HG03139 (cell line): ENCODE results near the gene WDR1.

ENCODE experiments used
- ATAC-seq: cut with Tn5 transposase; IDR thresholded peaks from one replicate; pipeline ENCODE4 v1.9.1; 2021; ENCODE audit not compliant: unreplicated experiment

Gene WDR1

DNA sequence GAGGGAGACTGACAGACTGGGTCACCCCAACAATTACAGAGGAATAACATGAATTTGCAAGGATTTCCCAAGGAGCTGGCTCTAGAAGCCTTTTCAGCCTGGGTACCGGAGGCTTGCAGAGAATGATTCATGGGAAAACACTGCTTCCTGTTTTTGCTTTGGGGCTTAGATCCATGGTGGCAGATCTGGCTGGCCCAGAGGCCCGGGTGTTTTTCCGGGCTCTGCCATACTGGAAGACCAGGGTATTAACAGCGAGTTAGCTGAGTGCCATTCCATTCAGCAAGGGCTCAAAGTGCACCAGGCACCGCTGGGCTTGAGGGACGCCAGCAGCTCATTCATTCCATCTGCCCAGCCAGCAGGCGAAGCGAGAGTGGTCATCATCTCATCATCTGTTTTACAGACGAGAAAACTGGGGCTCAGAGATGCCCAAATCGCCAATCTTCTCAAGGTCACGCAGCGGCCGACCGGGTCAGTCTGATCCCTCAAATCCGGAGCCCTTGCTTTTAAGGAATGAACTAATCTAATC lies 1.3 kb downstream of the WDR1 start:
- ATAC-seq: no peak

GRCh38 chr4:10114607-10115006 lies 2.0 kb downstream of the WDR1 start:
- ATAC-seq: no peak

DNA sequence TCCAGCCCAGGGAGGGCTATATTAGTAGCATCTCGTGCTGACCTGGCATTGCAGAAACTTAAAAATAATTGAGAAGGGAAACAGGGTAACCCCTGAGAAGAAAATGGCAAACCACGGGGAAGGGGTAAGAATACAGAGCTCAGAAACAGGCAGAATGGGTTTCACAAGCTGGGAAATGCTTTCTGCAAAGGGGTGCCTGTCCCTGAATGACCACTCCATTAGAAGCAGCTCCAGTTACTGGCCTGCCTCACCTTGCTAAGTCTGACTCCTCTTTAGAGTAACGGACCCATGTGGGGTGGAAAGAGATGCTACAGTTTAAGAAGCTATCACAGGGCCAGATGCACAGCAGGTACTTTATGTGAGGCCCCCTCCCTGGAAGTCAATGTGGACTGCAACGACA lies 2.5 kb downstream of the WDR1 start:
- no peak for ATAC-seq

DNA sequence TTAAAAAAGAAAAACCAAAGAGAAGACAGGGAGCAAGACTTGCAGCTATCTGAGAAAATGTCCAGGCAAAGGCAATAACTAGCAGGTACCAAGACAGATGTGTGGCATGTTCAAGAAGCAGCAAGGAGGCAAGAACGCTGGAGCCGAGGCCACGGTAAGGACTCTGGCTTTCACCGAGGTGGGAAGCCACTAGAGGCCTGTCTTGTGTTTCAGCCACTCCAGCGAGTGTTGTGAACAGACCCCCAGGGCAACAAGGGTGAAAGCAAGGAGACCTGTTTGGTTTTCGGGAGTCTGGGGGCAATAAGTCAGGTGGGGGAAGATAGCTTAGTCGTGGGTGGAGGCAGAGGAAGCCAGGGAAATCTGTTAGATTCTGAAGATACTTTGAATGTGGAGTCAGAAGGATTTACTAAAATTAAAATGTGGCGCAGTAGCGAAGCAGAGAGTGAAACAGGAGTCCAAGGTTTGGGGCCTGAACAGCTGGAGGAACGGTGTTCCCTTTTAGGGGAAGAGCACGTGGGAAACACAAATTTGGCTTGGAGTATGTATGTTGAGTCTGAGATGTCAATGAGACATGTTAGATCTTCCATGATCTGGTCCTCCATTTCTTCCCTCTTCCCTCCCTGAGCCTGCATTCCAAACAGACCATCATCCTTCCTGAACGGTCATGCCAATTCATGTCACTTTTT lies 3.1 kb downstream of the WDR1 start:
- no peak for ATAC-seq

- ATAC-seq: no peak
These were observed 3.8 kb downstream of the WDR1 start for GRCh38 chr4:10112658-10113284.

DNA sequence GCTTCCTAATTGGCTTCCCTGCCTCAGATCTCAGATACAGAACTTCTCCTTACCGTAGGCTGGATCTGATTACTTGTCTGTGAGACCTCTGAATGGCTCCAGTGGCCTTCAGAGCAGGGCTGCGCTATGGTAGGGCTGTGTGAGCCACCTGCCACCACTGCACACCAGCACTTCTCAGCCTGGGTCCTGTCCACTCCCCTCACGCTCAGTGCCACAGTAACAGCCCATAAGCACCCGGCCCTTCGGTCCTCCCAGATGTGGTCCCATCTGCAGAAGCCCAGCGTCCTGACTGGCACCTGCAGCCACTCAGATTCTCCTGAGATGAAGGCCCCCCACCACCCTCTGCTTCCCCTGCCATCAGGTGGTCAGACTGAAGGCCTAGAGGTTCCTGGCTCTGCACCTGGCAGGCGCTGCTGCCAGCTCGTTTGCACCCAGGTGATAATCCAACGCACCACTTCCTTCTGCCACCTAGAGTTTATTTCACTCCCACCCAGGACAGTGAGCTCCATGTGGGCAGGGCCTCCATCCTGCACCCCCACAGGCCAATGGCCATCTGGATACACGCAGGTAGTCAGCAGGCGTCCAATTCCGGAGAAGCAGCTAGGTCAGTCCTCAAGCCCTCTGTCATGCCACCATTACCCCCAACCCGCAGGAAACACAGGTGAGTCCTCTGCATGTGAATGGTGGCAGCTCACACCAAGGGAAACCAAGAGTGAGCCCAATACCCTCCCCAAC lies 5.4 kb downstream of the WDR1 start:
- no peak for ATAC-seq

DNA sequence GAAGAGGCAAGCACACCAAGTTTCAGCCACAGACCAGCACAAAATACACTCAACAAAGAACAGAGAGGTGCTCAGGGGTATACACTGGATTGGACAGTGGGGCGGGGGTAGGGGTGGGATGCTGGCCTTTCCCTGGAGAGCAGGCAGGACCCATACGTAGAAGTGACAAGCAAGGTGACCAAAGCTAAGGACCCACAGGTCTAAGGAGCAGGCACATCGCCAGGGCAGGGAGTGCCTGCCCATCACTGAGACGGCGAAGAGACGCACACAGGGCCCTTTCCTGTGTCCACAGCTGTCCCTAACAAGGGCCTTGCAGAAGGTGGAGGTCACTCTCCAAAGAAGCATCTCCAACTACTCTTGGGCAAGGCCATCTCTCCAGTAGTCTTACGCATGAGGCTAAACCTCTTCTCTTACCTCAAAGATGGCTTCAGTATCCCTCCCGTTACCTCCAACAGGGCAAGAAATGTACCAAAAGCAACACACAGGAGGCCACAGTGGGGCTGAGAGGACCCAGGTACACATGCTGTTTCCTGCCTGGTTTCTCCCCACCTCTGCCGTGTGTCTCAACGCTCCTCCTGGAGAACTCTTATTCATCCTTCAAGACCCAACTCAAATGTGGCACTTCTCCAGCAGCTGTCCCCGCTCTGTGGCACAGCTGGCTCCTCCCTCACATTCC lies 6.5 kb downstream of the WDR1 start:
- no peak for ATAC-seq

DNA sequence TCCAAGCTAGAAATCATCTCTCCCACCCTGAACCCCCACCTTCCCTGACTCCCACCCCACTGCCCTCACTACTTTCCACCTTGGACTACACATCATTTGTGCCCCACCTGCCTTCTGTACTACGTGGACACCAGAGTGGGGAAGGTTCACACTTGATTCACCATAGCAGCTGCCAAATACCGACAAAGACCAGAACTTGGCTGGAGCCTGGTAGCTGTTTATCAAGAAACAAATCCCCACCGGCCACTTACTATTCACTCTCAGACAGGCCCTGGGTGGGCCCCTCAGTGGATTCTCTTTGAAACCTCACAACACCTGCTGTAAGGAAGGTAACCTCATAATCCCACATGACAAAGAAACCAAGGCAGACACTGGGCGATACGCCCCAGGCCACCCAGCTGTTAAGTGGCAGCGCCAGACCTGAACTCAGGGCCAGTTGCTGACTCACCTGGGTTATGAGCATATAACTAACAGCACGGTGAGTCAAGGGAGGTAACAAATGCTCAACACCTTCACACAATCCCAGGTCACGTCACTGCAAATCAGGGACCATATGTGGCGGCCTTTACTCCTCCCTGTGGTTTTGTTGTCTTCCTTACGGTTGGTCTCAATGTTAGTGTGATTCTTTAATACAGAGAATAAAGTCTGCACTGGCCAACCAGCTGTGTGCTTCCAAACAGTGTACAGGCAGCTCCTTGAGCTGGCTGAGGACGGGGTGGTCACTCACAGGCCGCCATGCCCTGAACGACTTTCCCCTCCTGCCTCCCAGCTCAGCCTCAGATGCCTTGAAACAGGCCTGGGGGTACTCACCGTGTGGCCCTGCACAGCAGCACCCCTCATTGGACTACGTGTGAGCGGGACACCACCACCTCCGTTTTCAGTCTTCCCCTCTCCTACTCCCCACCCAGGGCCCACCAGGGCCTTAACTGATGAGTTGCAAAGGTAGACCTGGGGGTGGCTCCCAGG lies 7.5 kb downstream of the WDR1 start:
- no peak for ATAC-seq

DNA sequence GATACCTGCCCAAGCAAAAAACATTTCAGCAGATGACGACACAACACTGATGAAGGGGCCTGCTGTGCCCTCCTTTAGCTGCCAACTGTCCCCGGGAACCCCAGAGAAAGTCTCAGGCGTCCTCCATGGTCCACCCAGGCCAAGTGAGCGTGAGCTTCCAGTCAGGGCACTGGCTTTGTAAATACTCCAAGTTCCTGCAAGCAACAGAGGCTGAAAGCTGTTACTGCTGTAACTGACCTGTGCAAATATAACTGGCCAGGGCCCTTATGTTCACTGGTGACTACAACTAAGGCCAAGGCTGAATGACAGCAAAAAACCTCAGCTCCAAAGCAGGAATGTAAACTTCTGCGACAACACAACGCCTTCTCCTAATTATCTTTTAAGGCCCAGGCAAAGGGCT lies 8.2 kb downstream of the WDR1 start:
- no peak for ATAC-seq

DNA sequence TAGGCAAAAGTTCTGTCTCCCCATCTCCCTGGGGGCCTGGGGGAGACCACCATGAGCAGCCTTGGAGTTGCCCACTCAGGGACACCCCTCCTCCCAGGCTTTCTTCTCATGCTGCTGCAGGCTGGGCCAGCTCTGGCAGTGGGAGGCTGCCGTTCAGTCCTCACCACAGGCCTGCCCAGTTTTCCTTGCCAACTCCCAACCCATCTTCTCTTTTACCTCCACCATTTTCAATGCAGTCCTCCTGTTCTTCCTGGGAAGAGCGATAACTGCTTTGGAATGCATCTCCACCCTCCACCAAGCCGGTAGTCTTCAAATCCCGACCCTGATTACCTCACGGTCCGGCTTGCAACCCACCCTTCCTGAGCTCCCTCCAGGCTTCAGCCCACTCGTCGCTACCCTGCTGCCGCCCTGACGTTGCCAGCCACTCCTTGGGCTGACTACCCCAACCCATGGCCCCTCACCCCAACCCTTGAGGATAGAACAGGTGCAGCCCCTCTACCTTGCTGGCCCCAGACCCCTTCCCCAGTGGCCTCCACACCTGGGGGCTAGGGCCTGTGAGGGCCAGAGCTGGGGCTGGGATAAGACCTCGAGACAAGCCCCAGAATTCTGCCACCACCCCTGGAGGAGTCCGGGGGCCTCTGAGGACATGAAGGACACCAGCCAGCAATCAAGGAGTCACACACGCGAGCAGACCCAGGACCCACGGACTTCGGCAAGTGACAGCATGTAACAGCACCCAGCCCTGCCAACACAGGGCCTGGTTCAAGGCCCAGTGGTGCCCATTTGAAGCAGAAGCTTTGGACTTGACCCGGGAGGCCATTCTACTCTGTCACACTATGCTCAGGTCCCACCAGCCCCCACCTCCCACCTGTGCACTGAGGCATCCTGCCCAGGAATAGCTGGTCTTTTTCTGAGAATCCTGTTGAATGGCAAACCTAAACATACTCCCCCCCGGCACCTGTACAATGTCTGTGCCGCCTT lies 9.2 kb downstream of the WDR1 start:
- ATAC-seq: no peak

DNA sequence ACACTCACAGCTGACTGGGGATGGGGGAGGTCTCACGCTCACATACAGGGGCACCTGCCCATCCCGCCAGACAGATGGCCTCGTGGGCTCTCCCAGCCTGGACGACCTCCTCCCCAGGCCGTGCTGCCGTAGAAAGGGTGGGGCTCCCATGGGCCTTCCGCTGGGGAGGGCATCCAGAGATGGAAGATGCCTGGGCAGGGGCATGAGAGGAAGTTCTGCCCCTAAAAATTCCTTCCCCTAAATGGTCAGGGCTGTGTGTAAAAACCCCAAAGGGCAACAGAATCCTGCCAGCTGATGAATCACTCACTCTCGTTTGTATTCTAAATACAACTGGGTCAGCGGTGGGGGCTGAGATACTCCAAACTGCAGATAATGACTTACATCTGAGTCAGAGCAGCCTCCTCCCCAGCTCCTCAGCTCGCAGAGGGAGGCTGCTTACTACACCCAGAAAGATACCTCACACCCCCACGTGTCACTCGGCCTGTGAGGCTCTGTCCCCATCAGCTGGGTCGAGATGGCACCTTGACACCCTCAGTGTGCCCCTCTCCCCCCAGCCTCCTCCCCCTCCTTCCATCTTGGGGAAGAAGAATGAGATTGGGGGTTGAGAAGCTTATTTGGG lies 10.1 kb downstream of the WDR1 start:
- ATAC-seq: no peak

DNA sequence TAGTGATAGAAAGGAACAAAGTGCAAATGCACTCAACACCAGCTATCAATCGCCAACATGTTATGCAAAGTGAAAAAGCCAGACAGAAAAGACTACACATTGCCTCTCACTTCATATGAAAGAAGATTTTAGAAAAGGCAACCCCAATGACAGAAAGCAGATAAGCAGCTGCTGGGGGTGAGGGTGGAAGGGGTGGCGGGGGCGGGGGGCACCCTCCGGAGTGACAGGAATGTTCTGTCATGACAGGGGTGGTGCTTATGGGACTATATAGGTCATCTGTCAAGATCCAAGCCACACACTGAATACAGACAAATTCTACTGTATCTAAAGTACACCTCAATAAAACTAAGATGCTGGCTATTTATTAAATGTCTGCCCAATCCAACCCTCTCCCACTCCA lies 10.7 kb downstream of the WDR1 start:
- no peak for ATAC-seq

DNA sequence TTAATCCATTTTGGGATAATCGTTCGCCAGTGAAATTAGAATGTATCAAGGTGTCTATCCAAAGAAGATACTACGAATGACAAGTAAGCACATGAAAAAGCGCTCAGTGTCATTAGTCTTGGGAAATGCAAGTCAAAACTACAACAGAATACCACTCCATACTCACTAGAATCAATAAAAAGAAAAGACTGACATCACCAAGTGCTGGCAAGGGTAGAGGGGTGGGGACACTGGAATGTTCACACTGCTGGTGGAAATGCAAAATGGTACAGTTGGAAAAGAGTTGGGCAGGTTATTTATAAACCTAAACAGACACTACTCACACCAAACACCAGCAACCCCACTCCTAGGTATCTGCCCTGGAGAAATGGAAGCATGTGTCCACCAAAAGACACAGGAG lies 11.2 kb downstream of the WDR1 start:
- no peak for ATAC-seq

DNA sequence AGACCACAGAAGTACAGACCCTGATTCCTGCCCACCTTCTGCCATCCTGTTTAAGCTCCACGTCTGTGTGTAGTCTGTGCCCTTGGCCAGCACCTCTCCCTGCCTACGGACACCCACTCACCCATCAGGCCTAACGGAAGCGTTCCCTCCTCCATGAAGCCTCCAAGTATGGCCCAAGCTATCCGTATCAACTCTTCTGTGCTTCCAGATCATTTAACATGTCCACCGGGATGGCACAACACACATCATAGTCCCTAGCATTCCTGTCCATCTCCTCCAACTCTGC lies 11.7 kb downstream of the WDR1 start:
- ATAC-seq: no peak

- no peak for ATAC-seq
These were observed 12.2 kb downstream of the WDR1 start for GRCh38 chr4:10104211-10104990.

DNA sequence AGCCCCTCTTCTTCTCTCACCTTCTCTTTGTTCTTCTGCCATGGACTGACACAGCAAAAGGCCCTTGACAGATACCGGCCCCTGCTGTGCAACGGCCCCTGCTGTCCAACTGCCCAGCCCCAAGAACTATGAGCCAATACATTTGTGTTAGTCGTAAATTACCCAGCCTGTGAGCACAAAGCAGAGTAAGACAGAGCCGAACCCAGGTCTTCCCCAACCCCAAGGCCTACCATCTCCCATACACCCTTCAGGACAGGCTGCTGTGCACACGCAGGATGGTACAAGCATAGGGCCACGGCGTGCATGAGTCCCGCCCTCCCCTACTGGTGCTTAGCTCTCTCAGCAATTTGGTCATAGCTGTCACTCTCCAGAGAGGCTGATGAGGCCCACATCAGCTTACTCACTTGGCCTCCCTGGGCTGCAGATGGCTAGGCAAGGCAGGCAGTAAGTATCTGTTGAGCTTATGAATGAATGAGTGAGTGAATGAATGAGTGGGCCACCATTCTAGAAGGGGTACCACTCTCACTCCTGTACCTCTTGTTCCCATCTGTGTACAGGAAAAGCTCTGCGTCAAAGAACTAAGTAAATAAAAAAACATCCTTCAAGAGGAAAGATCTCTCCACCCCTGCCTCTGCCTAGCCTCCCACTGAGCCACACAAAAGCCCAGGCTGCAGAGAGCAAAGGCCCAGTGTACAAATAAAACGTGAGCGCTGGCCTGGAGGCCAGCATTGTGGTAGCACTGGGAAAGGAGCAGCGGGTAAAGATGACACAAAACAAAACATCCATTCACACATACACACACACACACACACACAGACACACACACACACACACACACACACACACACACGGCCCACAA lies 13.9 kb downstream of the WDR1 start:
- no peak for ATAC-seq
